CD4-positive, alpha-beta T cell treated with Interferon gamma for 1 hour (primary cell): ENCODE data around the gene IGSF21.

Source experiments
- DNase-seq: peaks from one replicate; pipeline ENCODE4 v3.0.0-alpha.2; 2020

Gene IGSF21

DNA sequence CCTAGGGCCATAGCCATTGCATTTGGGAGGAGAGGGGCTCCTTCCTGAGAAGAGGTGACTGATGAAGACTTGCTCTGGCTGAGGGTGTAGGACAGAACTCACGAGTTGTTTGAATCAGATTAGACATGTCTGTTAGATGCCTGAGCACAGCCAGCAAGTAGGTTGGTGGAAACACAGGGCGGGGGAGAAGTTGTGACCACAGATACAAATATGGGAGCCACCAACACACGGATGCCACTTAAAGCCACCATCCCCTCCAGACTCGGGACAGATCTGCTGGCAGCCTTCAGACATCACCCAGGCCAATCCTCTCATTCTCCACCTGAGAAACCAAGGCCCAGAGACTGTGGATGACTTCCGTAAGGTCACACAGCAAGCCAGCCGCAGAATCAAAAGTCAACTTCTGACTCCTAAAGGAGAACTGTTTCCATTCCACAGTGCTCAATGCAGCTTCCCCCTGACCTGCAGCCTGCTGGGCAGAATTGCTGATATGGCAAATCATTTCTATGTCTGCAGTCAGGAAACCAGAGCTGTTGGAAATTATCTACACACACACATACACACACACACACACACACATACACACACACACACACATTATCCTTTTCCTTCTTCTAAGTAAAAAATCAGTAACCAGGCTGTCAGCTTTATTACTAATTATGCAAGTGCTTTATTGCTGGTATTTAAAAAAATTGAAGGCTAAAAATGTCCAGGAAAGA is 196.7 kb downstream of the IGSF21 start:
- no peak for DNase-seq

DNA sequence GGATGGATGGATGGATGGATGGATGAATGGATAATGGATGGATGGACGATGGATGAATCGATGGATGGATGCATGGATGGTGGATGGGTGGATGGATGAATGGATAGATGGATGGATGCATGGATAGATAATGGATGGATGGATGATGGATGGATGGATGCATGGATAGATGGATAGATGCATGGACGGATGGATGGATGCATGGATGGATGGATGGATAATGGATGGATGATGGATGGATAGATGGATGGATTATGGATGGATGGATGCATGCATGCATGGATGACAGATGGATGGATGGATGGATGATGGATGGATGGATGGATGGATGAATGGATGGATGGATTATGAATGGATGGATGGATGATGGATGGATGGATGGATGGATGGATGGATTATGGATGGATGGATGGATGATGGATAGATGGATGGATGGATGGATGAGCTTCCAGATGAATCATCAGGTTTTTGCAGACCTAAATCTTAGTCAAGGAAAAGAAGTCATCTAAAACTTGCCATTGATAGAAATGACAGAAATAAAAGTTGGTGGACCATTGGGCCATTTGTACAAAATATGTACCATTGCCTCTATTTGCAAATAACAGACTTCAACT is 197.7 kb downstream of the IGSF21 start:
- no peak for DNase-seq

DNA sequence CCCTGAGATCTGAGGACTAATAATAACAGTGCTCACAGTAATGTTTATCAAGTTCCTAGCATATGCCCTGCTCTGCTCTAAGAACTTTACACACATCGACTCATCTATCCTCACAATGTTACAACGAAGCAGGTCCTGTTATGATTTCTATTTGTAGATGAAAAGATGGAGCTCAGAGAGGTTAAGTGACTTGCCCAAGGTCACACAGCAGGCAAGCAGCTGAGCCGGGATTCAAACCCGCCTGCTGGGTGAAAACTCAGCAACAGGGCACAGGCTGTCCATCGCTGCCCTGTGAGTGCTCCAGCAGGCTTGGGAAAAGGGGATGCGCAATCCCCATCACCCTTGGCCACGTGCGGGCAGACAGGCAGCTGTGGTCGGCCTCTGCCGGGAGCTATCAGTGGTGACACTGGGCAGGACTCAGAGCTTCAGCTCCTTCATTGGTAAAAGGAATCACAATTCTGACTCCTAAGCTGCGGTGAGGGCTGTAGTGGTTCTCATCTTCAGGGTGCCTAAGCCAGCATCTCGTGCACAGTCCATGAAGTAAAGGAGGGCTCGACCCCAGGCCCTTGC is 199.8 kb downstream of the IGSF21 start:
- no peak for DNase-seq

DNA sequence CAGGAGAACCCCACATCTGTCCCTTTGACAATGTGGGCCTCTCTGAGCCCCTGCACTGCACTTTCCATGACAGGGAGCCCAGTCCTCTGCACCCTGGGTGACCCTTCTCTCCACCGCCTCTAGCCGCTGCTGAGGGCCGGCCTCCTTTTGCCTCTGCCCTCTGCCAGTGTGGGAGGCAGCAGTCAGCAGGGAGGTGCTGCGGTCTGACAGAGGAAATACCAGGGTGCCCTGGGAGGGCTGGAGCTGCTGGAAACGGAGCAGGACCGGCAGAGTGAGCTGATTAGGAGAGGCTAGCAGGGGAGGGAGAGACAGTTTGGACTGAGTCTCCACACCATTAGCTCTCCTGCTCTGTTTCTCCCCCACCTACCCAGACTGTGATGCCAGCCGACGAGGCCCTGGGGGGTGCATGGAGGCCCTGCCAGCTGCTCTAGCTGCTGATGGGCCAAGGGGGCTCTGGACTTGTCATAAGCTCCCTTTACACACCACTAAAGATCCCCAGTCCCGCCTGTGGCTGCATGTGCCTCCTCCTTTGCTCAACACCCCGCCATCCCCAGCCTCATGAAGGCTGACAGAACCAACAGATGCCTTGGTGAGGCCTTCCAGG is 202.1 kb downstream of the IGSF21 start:
- no peak for DNase-seq

DNA sequence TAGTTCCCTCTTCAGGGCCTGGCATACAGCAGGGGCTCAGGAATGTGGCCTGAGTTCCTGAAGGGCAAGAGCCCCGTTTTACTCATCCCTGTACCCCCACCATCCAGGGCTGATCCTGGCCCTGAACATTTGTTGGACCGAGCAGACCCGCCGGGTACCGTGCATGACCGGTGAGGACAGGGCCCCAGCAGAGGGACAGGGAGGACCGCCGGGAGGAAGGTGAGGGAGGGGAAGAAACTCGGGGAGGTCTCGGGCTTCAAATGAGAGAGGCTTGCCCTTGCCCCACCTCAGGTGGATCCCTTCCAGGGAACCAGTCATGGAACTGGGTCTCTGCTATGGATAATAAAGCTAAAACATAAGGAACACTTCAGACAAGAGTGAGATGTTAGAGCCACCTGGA is 205.4 kb downstream of the IGSF21 start:
- DNase-seq = no peak

DNA sequence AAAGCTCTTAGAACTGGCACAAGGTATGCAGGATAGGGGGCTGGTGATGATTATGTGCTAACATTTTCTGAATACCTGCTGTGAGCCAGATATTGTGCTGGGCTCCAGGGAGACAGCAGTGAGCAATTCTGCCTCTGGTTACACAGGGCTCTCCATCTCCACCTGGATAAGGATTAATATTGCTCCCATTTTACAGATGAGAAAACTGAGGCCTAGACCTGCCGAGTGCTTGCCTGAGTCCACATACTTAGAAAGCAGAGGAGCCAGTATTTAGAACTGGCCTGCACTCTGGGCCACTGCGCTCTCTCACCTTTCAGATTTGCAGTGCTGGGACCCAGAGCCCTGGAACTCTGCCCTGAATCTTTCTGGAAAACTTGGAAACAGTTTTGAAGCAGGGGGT is 205.9 kb downstream of the IGSF21 start:
- DNase-seq = no peak

DNA sequence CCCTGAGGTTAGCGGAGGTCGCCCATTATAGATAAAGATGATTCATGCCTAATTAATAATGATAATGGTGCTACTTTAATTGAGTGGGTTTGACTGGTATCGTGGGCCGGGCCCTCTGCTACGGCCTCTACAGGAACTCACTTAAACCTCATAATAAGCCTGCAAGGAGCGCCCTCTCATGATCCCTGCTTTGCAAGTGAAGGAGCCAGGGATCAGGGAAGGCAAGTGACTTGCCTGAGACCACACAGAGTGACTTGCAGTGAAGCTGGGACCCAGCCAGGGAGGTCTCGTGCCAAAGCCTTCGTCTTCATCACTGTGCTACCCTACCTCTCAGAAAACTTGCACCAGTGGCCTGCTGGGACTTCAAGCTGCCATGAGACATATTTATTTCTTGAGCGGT is 206.8 kb downstream of the IGSF21 start:
- DNase-seq = no peak

DNA sequence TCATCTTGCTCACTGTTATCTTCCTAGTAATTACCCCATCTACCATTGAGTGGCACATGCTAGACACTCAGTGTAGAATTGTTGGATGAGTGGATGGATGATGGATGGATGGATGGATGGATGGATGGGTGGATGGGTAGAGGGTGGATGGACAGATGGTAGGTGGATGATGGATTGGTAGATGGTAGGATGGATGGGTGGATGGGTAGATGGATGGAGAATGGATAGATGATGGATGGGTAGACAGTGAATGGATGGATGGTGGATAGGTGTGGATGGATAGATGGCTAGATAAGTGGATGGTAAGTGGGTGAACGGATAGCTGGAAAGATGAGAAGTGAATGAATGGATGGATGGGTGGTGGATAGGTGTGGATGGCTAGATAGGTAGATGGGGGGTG is 207.9 kb downstream of the IGSF21 start:
- DNase-seq = no peak

DNA sequence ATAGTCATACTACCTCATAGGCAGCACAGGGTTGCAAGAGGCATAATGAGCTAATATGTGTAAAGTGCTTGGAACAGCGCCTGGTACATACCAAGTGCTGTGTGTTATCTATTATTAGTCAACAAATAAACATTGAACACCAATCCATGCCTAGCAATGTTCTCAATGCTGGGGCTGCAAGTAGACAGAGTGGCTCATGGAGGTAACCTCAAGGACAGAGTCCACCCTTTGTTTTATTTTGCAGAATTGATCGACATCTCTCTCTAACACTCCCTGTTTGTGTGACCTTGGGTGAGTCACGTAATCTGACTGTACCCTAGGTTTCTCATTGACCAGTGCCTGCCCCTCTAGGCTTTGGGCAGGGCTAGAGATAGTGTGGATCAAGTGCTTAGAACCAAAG is 209.2 kb downstream of the IGSF21 start:
- DNase-seq = no peak

DNA sequence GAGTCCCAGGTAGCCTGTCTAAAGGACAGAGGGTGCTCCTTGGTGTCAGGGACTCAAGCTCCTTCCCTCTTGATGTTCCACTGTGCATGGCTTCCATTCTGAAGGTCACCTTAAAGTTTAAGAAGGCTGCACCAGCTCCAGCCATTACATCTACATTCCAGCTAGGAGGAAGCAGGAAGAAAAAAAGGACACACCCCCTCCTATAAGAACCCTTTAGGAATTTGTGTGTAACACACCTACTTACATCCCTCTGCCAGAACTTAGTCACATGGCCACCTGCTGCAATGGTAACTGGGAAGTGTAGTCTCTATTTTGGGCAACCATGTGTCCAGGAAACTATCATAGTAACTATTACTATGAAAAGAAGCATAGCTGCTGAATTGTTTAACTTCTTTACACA is 211.5 kb downstream of the IGSF21 start:
- no peak for DNase-seq

DNA sequence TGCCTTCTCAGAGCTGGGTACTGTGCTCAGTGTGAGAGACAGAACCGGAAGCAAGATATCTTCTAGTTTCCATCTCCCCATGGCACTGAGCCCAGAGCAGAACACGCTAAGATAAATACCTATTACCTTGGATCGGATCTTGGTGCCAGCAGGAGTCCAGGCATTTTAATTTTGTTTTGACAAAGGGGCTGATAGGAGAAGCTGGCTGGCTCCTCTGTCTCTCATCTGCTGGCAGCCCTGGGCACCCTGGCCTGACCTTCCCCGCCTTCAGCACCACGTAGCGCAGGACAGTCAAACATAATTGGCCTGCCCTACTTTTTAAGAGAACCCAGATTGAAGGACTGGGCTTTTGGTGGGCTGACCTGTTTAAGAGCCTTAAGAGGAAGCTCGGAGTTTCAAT is 212.5 kb downstream of the IGSF21 start:
- DNase-seq = no peak

DNA sequence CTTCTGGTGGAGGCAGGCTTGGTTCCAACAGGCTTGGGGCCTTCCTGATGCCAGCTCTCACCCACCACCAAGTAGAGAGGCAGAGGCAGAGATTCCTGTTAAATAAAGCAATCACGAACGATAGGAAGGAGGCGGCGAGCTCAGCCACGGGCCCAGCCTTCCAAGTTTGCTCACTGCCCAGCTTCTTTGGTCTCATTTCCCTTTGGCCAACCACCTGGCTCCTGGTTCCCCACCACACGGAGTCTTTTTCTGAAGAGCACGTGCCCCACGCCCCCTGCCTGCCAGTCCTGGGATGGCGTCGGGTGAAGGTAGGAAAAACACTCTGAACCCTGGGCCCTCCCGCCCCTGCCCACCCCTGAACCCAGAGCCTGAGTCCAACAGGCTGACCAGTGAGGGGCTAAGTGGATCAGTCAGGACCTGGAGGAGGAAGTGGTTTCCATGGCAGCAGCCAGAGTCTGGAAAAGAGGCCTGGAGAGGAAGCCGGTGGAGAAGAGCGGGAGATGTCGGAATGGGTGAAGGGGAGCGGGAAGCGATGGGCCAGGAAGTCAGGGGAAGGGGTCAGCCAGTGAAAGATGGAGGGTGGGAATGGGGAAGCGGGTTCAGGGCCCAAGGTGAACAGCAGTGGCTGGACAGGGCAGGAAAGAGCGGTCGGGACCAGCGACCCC is 214.9 kb downstream of the IGSF21 start:
- DNase-seq = no peak

DNA sequence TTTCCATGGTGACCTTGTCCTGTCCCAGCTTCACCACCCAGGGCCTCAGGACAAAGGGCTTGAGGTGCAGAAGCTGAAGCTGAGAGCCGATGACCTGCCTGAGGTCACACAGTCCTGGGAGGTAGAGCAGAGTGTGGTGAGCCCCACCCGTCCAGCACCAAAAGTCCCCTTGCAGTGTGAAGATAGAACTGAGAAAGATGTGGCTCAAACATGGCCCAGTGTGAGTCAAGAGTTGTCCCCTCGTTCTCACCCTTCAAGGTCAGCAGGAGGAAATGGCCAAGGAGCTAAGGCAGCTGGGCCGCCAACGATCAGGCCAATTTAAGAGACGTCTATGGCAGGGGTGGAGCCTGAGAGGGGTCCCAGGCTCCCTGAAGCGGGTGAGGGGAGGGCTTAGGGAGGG is 215.7 kb downstream of the IGSF21 start:
- DNase-seq = no peak

DNA sequence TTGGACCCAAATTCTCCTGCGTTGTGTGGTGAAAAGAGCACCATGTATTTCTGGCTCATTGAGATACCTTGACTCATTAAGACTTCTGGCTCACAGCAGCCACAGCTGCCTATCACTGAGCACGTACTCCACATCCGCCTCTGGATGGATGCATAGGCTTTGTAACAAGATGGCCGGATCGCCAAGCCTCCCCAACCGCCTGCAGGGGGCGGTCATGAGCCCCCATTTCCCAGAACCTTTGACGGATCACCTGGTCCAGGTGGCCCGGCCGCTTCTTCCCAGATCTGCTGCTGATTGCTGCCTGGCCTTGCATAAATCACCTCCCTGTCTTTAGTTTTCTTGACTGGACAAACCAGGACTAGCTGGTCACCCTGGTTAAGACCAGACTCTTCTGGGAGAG is 216.6 kb downstream of the IGSF21 start:
- DNase-seq = no peak

DNA sequence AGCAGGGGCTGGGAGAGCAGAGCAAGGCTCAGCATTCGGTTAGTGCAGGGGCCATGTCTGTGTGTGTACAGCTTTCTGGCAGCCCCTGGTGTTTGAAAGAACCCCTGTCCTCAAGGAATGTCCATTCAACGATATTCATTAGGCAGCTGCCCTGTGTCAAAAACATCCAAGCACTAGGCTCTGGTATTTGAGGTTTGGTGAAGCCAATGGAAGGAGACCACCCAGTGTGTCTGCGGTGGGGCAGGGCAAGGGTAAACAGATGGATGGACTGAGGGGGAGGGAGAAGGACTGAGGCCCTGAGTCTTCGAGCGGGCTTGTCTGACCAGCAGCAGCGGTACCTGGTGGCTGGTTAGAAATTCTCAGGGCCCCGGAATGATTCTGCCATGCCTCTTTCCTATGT is 217.5 kb downstream of the IGSF21 start:
- no peak for DNase-seq

DNA sequence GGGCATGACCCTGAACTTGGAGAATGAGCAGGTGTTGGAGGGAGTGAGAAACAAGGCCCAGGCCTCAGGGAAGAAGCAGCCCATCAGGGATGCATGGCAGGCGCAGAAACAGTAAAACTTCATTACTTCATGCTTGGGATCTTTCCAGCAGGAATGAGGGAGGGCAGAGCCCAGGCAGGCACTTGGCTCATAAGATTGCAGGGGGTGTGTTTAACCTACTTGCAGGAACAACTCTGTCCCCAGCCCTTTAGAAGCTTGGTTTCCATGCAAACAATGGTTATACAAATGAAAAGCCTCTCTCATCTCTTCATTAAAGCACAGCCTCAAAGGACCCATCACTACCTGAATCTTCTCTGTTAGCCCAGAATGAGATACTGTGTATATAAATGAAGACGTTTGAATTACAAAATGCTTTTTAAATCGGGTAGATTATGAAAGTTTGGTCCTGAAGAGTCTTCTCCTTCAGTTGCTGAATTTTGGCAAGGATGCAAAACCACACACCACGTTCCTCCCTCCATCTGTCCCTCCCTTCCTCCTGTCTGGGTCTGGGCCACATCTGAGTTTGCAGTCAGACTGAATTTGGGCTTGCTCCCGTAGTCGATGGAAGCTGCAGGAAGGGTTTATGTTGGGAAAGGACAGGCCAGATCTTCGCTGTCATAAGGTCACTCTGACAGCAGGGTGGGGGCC is 218.8 kb downstream of the IGSF21 start:
- no peak for DNase-seq

DNA sequence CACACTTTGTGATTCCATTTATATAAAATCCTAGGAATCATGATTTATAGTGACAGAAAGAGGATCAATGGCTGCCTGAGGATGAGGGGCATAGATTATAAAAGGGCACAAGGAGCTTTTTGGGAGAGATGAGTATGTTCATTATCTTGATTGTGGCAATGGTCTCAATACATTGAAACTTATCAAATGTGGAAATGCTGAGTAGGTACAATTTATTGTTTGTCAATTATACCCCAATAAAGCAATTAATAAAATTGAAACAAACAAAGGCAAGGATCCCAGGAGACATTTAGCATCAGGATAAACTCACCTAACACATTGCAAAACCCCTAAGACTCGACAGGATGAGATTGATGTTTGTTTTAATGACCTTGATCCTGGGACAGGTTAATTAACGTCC is 220.1 kb downstream of the IGSF21 start:
- DNase-seq = no peak

DNA sequence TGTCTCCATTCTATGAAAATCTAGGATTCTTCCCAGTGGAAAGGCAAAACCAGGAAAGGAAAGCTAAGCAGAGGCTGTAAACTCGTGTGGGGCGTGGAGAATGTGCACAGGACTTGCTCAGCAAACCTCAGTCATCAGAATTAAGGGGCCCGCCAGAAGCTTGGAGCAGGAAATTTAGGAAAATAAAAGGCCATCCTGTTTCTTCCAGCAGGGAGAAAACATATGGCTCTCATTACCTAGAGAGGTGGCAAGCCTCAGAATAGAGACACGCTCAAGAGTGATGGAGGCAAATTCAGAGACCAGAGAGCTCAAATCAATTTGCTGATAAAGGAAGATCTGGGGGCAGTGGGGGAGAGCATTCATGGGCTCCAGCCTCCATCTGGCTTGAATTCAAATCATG is 221.2 kb downstream of the IGSF21 start:
- no peak for DNase-seq

DNA sequence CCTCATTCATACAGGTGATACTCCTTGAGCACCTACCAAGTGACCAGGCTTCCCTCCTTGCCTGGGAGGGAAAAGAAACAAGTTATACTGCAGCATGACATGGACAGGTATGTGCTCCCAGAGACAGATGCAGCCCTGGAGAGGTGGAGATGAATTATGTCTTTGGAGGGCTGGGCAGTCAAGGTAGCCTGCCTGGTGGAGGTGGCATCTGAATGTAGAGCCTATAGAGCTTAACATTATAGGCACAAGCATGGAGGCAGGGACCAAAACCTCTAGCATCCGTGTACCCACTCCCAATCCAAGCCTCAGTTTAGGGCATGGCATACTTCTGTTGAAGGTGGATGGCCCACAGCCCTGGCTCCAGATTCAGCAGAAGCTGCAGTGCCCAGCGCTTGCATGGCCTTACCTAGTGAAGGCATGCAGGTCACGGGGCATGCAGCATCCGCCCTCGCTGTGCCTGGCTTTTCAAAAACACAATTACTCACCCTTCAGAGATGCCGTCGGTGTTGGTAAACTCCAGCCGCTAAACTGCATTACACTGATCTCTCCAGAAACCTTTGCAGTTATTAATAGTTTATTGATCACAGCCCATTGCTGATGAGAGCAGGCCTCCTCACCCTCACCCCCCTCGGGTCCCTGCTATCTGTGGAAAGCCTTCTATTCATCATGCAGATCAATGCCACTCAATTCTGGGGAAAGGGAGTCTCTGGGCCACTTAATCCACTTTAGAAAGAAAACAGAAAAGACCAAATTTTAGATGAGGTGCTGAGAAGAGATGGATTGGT is 222.1 kb downstream of the IGSF21 start:
- DNase-seq = no peak

DNA sequence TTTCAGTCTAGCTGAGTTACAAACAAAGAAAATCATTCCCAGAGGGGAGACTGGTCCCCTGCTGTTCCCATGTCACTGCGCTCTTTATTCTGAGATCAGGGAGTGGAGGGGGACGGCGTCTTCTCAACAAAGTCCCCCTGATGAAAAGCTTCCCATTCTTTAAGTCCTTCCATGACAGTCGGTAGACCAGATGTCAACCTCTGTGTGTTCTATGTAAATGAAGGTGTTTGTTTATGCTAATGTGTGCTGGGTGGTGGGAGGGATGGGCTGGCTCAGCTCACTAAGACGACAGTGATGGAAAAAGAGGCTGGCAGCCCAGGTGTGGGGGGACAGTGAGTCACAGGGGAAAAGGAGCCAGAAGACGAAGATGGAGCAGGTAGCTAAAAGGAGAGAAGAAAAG is 225.0 kb downstream of the IGSF21 start:
- DNase-seq = no peak

DNA sequence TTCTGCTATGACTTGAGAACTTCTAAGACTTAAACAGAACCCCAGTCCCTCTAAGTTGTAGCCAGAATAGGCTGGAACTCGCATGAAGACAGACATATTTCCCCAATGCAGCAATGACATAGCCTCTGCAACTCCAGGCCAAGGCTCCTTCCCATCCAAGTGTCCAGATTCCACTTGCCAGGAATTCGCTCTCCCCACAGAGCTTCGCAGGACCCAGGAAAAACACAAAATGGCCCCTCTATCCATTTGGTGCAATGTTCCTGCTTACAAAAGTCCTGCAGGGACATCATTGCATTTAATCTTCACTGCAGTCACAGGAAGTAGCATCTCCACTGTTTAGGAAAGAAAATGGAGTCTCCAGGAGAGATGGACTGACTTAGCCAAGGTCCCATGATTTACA is 225.6 kb downstream of the IGSF21 start:
- DNase-seq = no peak

DNA sequence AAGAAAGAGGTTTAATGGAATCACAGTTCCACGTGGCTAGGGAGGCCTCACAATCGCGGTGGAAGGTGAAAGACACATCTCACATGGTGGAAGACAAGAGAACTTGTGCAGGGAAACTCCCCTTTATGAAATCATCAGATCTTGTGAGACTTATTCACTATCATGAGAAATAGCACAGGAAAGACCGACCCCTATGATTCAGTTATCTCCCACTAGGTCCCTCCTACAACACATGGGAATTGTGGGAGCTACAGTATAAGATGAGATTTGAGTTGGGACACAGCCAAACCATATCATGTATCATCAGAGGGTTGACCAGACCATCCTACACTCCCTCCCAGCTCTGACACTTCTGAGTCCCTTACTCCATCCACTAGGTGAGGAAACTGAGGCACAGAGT is 229.2 kb downstream of the IGSF21 start:
- DNase-seq = no peak
